GM18499 (cell line): ENCODE data around the gene CNOT1.

Experiments
- ATAC-seq: cut with Tn5 transposase; IDR thresholded peaks from one replicate; pipeline ENCODE4 v1.9.1; 2021; ENCODE audit warnings: moderate number of reproducible peaks; ENCODE audit not compliant: insufficient read depth, unreplicated experiment

The CNOT1 gene

DNA sequence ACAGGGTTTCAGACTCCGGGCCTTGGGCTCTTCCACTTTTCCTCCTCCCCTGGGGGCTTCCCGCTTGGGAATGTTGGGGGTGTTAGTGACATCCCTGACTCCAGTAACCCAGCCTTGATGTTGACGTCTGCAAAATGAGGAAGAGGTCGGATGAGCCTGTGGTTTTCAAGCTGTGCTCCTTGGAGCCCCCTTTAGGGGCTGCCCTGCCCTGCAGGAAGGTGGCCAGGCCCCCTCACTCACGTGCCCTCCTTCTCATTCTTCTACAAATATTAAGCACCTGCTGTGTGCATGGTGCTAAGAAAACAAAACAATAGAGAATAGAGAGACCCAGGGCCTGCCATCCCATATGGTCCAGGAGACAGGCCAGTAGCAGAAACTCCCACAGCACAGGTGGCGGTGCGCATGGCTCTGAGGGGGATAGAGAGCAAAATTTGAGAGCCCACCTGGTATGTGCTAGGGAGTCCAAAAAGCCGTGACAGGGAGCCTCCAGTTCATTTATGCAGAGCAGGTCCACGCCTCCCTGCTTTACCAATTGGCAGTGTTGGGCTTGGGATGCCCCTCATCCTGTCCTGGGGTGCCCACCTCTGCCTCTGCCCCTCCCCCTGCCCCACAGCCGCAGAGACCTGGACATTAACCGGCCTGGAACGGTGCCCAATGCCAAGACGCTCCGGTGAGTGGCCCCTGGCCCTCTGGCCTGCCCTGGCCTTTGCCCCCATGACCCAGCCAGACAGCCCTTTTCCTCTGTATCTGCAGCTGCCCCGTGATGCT lies 122.2 kb downstream of the CNOT1 start:
- no peak for ATAC-seq

- no peak for ATAC-seq
Observed at GRCh38 chr16:58506241-58507194, 123.1 kb downstream of the CNOT1 start.

- no peak for ATAC-seq
Observed at GRCh38 chr16:58503863-58504688, 125.5 kb downstream of the CNOT1 start.

DNA sequence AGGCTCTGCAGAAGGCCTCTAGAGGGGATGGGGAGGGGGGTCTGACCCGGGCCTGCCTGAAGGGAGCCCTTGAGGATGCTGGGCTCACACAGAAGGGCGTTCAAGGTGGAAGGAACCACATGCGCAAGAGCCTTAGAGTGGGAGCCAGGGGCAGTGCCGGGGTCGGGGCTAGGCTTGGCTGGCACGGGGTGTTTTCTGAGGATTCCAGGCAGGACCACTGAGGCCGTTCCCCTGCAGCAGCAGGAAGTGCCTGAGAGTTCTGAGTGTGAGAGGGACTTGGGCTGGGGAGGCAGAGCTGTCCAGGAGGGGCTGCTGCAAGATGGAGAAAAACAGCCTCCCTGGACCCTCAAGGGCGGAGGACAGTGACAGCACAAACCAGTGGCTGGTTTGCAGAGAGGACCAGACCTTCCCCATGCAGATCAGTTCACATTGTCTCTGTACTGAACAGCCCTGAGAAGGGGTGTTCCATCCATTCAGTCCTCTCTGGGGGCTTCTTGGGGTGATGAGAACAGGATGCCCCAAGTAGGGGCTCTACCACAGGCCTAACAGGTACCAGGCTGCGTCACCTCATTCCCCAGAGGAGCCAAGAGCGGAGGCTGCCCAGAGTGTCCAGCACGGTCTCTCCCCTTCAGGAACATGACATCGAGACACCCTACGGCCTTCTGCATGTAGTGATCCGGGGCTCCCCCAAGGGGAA lies 126.3 kb downstream of the CNOT1 start:
- no peak for ATAC-seq

- no peak for ATAC-seq
Observed at GRCh38 chr16:58502217-58502921, 127.3 kb downstream of the CNOT1 start.

DNA sequence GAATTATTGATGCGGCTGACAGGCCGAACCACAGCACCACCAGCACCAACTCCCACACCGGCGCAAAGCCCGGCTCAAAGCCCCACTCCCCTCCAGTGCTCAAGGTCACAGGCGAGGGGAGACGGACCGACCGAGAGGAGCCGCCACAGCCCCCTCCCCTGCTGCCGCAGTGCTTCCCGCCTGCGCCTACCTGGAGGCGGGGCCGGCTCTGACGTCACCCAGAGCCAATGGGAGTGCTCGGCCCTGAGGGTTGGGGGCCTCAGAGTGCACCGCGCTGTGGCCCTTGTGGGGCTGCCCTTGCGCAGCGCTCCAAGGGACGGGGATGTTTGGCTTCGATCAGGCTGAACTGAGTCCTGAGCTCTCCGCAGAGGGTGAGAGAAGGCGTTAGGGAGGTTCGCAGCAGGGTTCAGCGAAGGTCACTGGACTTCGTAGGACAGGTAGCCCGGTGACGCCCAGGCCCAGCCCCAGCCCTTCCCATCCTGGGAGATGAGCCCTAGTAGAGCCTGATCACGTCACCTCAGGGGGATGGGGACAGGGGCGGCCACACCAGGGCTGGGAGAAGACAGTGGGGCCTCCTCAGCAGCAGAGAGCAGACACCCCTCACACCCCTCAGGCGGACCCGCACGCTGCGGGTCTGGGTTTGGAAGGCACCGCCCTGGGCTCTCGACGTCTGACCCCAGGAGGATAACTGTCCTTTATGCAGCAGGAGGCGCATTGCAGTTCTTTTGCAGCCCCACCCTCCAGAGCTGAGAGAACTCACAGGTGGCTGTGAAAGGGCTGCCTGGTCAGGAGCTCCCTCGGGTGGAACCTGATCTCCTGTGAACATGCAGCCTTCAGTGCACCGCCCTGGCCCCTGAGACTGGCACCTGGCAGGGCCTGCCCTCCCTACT lies 128.1 kb downstream of the CNOT1 start:
- no peak for ATAC-seq

DNA sequence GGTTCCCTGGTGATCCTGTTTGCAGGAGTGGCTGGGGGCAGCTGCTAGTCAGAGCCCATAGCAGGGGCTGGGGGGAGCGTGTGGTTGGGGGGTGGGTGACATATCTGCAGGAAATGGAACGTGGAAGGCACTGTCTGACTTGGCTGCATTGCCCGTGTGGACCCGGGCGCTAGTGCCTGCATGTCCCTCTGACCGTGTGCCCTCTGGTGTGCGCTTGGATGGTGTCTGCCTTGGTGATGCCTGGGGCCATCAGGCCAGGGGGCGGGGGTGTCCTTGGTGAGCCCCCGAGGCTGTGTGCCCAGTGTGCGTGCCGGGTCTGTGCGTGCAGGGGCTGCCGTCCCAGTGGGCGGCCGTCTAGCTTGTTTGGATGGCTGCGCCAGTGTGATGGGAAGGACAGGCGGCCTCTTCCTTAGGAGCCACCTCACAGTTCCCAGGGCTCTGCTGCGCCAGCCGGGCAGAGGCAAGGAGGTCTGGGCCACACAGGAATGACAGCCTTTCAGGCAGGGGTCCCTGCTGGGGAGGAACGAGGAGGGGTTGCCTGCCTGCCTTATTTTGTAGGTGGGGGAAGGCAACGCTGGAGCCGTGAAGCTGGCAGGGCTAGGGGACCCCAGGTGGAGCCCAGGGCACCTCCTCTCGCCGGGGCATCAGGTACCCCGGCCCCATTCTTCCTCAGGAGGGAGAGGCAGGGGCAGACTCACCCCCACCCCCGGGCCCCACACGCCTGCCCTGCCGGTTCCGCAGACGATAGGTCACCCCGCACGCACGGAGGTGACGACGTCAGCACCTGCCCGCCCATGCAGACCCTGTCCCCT lies 129.0 kb downstream of the CNOT1 start:
- ATAC-seq: no peak

DNA sequence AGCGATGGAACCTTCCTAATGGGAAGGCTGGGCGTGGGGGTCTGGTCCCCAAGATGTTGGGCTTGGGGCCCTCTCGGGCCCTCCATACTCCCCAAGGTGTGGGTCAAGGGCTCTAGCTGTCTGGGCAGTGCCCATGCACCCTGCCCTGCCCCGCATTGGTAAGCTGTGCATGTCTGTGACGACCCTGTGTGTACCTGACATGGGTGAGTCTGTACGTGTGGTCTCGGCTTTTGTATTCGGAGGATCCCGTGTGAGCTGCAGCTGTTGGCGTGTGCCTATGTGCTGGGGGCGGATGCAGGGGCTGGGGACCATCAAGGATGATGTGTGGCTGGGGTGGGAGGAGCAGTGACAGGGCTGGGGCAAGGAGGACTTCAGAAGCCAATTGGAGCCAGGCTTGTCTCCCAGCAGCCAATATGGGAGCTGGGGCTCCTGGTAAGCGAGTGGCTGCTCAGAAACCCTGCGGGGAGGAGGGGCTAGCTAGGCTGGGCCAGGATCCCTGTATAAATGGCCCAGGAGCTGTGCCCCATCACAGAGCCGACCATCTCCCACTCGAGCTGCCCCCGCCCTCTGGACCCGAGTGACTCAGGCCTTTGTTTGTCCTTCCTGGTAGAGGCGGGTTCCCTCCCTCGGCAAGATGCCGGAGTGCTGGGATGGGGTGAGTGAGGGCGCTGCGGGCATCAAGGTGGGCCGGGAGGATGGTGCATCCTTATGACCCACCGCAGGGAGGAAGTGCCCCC lies 129.8 kb downstream of the CNOT1 start, which contains the start of gene NDRG4:
Gene NDRG4 (plus strand): TSS at position 529 of the 737 bp plus-strand sequence. CDS start 106 bp downstream, at position 635.
- ATAC-seq: peak; percentile 65

- ATAC-seq: no peak
Observed at GRCh38 chr16:58499092-58499511, 130.5 kb downstream of the CNOT1 start.

DNA sequence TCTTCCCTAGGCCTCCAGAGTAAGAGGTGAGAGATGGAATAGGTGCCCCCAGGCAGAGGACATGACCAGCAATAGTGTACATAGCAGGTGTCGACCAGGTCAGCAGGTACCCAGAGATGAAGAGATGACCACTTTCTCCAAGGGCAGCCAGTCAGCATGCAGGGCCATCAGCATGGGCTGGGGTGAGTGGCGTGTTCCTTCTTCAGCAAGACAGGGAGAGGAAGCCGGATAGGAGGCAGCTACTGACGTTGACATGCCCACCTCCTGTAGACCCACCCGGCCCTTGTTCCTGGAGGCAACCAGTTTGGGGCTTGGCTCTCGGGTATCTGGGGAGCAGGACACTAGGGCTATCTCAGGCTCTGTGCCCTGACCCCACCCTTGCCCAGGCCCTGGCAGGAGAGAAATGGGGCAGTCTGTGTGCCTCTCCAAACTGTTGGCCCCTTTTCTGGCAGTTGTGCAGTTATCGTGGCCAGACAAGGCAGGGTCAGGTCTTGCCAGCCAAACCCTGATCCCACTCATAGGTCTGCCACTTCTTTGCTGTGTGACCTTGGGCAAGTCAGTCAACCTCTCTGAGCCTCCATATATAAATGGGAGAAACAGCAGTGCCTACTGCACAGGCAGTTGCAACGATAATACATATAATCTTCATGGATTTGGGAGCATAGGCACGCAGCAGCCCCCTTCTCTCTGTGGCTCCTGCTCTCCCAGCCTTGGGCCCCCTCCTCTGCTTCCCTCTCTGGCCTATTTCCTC lies 131.1 kb downstream of the CNOT1 start:
- ATAC-seq: no peak

DNA sequence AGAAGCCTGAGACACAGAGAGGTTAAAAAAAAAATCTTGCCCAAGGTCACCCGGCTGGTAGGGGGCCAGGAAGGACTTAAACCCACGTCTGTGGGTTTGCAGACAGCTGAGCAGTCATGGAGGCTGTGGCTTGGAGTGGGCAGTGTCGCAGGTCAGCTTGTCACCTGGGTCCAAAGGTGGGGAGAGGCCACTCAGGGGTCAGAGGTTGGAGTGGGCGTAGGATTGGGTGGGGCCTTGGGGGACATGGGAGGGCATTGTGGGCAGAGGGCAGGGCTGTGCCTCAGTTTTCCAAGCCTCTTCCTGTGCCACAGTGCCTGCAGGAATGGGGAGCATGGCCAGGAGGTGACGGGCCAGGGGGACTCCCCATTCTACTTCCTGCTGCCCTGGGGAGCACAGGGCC lies 131.7 kb downstream of the CNOT1 start:
- no peak for ATAC-seq

- ATAC-seq: no peak
Observed at GRCh38 chr16:58497468-58497867, 132.2 kb downstream of the CNOT1 start.

DNA sequence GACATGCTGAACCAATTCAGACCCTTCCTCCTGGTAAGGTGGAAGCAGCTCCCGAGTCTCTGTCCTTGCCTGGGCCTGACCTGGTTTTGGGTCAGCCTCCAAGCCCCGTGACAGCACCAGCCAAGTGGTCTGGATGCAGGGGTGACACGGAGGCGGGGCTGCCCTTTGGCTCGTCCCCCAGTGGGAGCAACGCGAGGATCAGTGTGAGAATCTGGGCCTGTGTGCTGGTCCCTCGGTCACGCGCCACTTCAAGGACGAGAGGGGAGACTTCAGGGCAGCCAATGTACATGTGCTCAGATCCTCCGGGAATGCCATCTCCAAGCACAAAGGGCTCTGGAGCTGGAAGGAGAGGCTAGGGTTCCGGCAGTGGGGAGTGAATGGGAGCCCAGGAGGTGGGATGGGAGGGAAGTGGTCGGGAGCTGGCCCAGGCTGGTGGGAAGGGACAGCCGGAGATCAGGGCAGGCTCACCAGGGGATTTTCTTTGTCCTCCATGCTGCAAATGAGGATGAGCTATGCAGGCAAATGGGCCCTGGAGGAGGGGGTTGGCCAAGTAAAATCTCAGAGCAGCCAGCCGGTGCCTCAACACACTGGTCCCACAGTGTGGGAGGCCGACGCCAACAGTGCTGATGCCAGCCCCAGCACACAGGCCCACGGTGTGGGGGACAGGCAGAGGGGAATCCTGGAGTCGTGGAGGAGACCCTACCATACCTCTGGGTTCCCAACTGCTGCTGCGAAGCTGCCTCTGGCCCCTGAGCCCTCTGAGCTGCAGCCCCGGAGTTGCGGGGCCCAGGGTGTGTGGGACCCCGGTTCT lies 133.9 kb downstream of the CNOT1 start:
- ATAC-seq: no peak

DNA sequence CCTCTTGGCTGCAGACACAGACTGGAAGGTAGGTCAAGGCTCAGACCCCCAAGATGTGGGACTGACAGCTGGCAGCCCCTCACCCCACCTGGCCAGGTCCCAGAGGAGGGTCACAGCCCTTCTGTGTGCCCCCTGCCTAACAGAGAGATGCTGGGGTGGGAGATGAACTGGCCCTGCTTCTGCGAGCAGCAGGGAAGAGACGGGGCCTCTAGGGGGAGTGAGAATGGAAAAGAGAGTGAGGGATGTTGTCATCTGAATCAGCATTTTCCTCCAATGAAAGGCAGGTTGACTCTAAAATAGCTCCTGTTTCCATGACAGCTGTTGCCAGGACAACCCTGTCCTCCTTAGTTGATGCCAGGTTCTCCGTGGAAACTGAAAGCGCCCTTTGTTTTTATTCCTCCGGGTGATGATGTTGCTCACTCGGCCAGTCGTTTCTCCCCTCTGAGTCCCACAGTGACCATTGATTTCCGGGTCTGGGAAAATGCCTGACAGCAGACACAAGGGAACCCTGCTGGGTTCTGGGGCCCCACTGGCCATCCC lies 134.6 kb downstream of the CNOT1 start:
- ATAC-seq: no peak
